Measurements from ENCODE around the gene RUNDC1.

RUNDC1 gene

DNA sequence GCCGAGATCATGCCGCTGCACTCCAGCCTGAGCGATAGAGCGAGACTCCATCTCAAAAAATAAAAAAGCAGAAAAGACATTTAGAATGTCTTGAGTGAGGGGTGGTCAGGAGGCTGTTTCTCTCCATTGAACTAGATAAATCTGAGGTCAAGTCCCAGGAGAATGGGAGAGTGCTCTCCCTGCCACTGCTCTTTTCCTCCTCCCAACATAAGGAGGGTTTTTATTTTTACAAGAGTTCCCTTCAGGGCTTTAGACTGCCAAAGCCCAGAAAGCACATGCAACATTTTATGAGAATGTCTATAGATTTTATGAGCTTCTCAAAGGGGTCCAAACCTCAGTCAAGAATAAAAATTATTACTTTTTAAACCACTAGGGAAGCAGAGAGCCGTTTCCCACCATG lies 46.2 kb downstream of the RUNDC1 start:
- H3K4me2 ChIP-seq (ENCODE audit: low read depth, low read length, poor library complexity, severe bottlenecking), result no peak overlapping the region
- no peak overlapping the region for H2AFZ ChIP-seq (ENCODE audit: low read length)
- peaks cover 17% of the 10 kb centered on the region for H3K4me1 ChIP-seq (ENCODE audit: insufficient read depth, low read length, poor library complexity, severe bottlenecking)
- no peaks in the 10 kb centered on the region for H3K9me3 ChIP-seq (ENCODE audit: insufficient read depth, low read depth, low read length)
- H3F3A ChIP-seq (ENCODE audit: low read depth), result peaks cover 11% of the 10 kb centered on the region; the same call in 1 of the 2 replicates
- TF ChIP-seq, protein P1, sequence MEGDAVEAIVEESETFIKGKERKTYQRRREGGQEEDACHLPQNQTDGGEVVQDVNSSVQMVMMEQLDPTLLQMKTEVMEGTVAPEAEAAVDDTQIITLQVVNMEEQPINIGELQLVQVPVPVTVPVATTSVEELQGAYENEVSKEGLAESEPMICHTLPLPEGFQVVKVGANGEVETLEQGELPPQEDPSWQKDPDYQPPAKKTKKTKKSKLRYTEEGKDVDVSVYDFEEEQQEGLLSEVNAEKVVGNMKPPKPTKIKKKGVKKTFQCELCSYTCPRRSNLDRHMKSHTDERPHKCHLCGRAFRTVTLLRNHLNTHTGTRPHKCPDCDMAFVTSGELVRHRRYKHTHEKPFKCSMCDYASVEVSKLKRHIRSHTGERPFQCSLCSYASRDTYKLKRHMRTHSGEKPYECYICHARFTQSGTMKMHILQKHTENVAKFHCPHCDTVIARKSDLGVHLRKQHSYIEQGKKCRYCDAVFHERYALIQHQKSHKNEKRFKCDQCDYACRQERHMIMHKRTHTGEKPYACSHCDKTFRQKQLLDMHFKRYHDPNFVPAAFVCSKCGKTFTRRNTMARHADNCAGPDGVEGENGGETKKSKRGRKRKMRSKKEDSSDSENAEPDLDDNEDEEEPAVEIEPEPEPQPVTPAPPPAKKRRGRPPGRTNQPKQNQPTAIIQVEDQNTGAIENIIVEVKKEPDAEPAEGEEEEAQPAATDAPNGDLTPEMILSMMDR (conservative IDR thresholded peaks at IDR 0.05; ENCODE audit: low read length), result no peak
- no peak for TF ChIP-seq EZH2phosphoT487 (IDR thresholded peaks at IDR 0.05; ENCODE audit: borderline replicate concordance)
- no peaks in the 10 kb centered on the region for H4K20me1 ChIP-seq (ENCODE audit: insufficient read depth, low read length, poor library complexity, severe bottlenecking)
- no peaks in the 10 kb centered on the region for H3K27me3 ChIP-seq (ENCODE audit: insufficient read depth, low read length, poor library complexity, severe bottlenecking)
- H3K4me3 ChIP-seq (ENCODE audit: low read length, poor library complexity, severe bottlenecking), result no peak overlapping the region
- H3K79me2 ChIP-seq (ENCODE audit: insufficient read depth, low read length), result peaks cover 4% of the 10 kb centered on the region; the same call in 1 of the 2 replicates
- no peaks in the 10 kb centered on the region for H3K9me2 ChIP-seq (replicated peaks; ENCODE audit: low read depth, low read length)
- no peaks in the 10 kb centered on the region for H3K36me3 ChIP-seq (ENCODE audit: insufficient read depth, low read length)
- no peak overlapping the region for H3K9ac ChIP-seq (ENCODE audit: low read depth, low read length, poor library complexity, severe bottlenecking)

DNA sequence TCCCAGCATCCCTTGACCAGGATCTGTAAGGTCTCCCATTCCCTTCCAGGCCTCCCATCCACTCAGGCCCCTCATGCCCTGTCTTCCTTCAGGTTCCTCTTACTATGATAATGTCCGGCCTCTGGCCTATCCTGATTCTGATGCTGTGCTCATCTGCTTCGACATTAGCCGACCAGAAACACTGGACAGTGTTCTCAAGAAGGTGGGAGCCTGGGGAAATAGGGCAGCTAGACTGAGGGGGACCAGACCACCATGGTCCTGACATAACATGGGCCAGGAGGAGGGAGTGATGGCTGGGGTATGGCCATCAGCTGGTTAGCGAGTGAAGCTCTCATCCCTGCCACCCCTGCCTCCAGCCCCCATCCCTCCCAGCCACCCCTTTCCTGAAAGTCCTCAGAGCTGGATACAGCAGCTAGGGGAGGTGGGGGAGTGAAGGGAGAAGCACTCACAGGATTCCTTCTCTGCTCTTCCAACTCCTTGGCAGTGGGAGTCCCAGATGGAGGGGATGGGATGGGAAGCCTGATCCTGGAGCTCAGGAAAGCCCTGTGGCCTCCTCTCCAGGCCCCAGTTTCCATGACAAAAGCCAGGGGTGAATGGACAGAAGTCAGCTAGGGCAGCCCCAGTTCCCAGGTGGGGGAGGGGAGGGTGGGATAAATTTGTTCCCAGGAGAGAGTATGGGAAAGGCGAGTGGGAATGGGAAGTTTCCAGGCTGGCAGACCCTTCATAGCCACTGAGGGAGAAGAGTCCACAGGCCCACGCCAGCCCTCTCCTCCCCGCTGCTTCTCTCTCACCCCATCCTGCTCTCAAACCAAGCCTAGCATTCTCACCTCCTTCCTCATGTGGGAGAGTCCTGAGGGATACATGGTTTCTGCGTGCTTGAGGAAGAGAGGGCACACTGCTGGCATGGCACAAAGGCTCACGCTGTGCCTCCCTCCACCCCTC lies 47.0 kb downstream of the RUNDC1 start:
- Histone ChIP-seq H3K36me3 (ENCODE audit: insufficient read depth, low read length) (no peaks in the 10 kb centered on the region), H3K4me1 (ENCODE audit: insufficient read depth, low read length, poor library complexity, severe bottlenecking) (peaks cover 17% of the 10 kb centered on the region), H3K27me3 (ENCODE audit: insufficient read depth, low read length, poor library complexity, severe bottlenecking) (no peaks in the 10 kb centered on the region), H3K9me2 (replicated peaks; ENCODE audit: low read depth, low read length) (no peaks in the 10 kb centered on the region), H2AFZ (ENCODE audit: low read length) (no peak overlapping the region), H3K4me2 (ENCODE audit: low read depth, low read length, poor library complexity, severe bottlenecking) (no peak overlapping the region), H4K20me1 (ENCODE audit: insufficient read depth, low read length, poor library complexity, severe bottlenecking) (no peaks in the 10 kb centered on the region), H3K9ac (ENCODE audit: low read depth, low read length, poor library complexity, severe bottlenecking) (no peak overlapping the region), H3K79me2 (ENCODE audit: insufficient read depth, low read length) (no peaks in the 10 kb centered on the region), H3K9me3 (ENCODE audit: insufficient read depth, low read depth, low read length) (no peaks in the 10 kb centered on the region), H3F3A (ENCODE audit: low read depth) (peaks cover 7% of the 10 kb centered on the region; the same call in 1 of the 2 replicates), H3K4me3 (ENCODE audit: low read length, poor library complexity, severe bottlenecking) (no peak overlapping the region)
- TF ChIP-seq EZH2phosphoT487 (IDR thresholded peaks at IDR 0.05; ENCODE audit: borderline replicate concordance), result no peak
- TF ChIP-seq, protein P1 (conservative IDR thresholded peaks at IDR 0.05; ENCODE audit: low read length), result no peak

DNA sequence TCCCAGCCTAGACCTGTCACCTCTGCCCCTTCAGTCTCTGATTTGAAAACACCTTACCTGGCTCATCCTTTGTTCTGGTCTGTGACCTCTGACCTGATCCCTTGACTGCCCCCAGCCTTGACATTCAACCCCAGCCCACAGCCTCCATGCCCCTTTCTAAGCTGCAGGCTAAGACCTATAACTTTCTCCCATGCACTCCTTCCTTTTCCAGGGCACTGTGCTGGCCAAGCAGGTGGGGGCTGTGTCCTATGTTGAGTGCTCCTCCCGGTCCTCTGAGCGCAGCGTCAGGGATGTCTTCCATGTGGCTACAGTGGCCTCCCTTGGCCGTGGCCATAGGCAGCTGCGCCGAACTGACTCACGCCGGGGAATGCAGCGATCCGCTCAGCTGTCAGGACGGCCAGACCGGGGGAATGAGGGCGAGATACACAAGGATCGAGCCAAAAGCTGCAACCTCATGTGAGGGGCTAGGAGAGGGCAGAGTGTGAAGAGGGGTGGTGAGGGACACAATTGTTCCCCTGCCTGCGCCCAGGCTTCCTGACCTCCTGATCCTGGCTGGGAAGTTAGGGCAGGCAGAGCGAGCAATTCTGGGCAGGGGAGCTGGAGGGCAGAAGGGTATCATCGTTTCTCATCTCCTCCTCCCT lies 48.0 kb downstream of the RUNDC1 start:
- Histone ChIP-seq H3K9me3 (ENCODE audit: insufficient read depth, low read depth, low read length) (no peaks in the 10 kb centered on the region), H3K27me3 (ENCODE audit: insufficient read depth, low read length, poor library complexity, severe bottlenecking) (no peaks in the 10 kb centered on the region), H4K20me1 (ENCODE audit: insufficient read depth, low read length, poor library complexity, severe bottlenecking) (no peaks in the 10 kb centered on the region), H3K4me3 (ENCODE audit: low read length, poor library complexity, severe bottlenecking) (no peak overlapping the region), H3K4me2 (ENCODE audit: low read depth, low read length, poor library complexity, severe bottlenecking) (no peak overlapping the region), H3K36me3 (ENCODE audit: insufficient read depth, low read length) (no peaks in the 10 kb centered on the region), H3K79me2 (ENCODE audit: insufficient read depth, low read length) (no peaks in the 10 kb centered on the region), H3K4me1 (ENCODE audit: insufficient read depth, low read length, poor library complexity, severe bottlenecking) (peaks cover 17% of the 10 kb centered on the region), H3K9ac (ENCODE audit: low read depth, low read length, poor library complexity, severe bottlenecking) (no peak overlapping the region), H2AFZ (ENCODE audit: low read length) (no peak overlapping the region), H3K9me2 (replicated peaks; ENCODE audit: low read depth, low read length) (no peaks in the 10 kb centered on the region), H3F3A (ENCODE audit: low read depth) (peaks cover 7% of the 10 kb centered on the region; the same call in 1 of the 2 replicates)
- TF ChIP-seq, protein P1 (conservative IDR thresholded peaks at IDR 0.05; ENCODE audit: low read length), result no peak
- no peak for TF ChIP-seq EZH2phosphoT487 (IDR thresholded peaks at IDR 0.05; ENCODE audit: borderline replicate concordance)

Measured in Loucy (cell line).